Endothelial cell (in vitro differentiated cells): ENCODE data around the gene PNMA8C. TPM values are rescaled to one million over a fixed set of nuclear protein-coding genes. Genes with fewer than 3 reads are reported as not detected.

Experiments
- DNase-seq: peaks from one replicate; pipeline ENCODE4 v3.0.0; 2021; ENCODE audit warnings: low spot score
- H3K27ac Mint-ChIP-seq: one replicate; pipeline ENCODE4 v1.8.0; 2021; ENCODE audit warnings: mixed read lengths, inconsistent platforms; ENCODE audit not compliant: unreplicated experiment
- H3K27me3 Mint-ChIP-seq: one replicate; pipeline ENCODE4 v1.8.0; 2021; ENCODE audit warnings: mild to moderate bottlenecking, moderate library complexity, mixed read lengths, inconsistent platforms; ENCODE audit not compliant: unreplicated experiment
- H3K36me3 Mint-ChIP-seq: one replicate; pipeline ENCODE4 v1.8.0; 2021; ENCODE audit warnings: mild to moderate bottlenecking, low read depth, mixed read lengths, inconsistent platforms; ENCODE audit not compliant: unreplicated experiment
- H3K4me1 Mint-ChIP-seq: one replicate; pipeline ENCODE4 v1.8.0; 2021; ENCODE audit warnings: mild to moderate bottlenecking, mixed read lengths, inconsistent platforms; ENCODE audit not compliant: unreplicated experiment
- H3K4me3 Mint-ChIP-seq: one replicate; pipeline ENCODE4 v1.8.0; 2021; ENCODE audit warnings: mild to moderate bottlenecking, mixed read lengths, inconsistent platforms; ENCODE audit not compliant: unreplicated experiment
- H3K9me3 Mint-ChIP-seq: one replicate; pipeline ENCODE4 v1.8.0; 2021; ENCODE audit warnings: mixed read lengths, inconsistent platforms; ENCODE audit not compliant: unreplicated experiment
- total RNA-seq: library from RNA; stranded (reverse); fragmentation: NEBNext Ultra II Directional; extraction: Animal tissue kit (Norgen Biotek cat#: 25700); gene quantifications from one replicate; pipeline ENCODE4 v1.2.1, GENCODE V29; 2021; ENCODE audit not compliant: unreplicated experiment
- TF ChIP-seq, protein P1 (sequence below): fragments of 200-600 bp; sonication (generic); IDR thresholded peaks from one replicate; pipeline ENCODE4 v1.5.0; 2021; ENCODE audit warnings: antibody characterized with exemption; ENCODE audit not compliant: unreplicated experiment

Gene PNMA8C
- total RNA-seq, 1 donor from 2014 or later, result 0.41 TPM

- Mint-ChIP-seq H3K36me3 (peaks cover 3% of the 10 kb centered on the region), H3K9me3 (no peaks in the 10 kb centered on the region), H3K4me3 (peak within 1 kb of the TSS; percentile 93), H3K27ac (peak within 1 kb of the TSS; percentile 70), H3K27me3 (peaks cover 12% of the 10 kb centered on the region), H3K4me1 (peaks cover 29% of the 10 kb centered on the region)
- peak; percentile 77 for DNase-seq
- TF ChIP-seq, protein P1, sequence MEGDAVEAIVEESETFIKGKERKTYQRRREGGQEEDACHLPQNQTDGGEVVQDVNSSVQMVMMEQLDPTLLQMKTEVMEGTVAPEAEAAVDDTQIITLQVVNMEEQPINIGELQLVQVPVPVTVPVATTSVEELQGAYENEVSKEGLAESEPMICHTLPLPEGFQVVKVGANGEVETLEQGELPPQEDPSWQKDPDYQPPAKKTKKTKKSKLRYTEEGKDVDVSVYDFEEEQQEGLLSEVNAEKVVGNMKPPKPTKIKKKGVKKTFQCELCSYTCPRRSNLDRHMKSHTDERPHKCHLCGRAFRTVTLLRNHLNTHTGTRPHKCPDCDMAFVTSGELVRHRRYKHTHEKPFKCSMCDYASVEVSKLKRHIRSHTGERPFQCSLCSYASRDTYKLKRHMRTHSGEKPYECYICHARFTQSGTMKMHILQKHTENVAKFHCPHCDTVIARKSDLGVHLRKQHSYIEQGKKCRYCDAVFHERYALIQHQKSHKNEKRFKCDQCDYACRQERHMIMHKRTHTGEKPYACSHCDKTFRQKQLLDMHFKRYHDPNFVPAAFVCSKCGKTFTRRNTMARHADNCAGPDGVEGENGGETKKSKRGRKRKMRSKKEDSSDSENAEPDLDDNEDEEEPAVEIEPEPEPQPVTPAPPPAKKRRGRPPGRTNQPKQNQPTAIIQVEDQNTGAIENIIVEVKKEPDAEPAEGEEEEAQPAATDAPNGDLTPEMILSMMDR, result no peak
These were observed 15.3 kb downstream of the PNMA8C start, which contains the start of gene CCDC8 for GRCh38 chr19:46413262-46414031. Gene CCDC8, minus strand, starts transcription at chr19:46413564. Its CDS starts 754 bp downstream, at chr19:46412810.

GRCh38 chr19:46412650-46413261 is 16.0 kb downstream of the PNMA8C start:
- Mint-ChIP-seq H3K27me3 (peaks cover 15% of the 10 kb centered on the region), H3K4me3 (peak overlapping the region; percentile 93), H3K9me3 (no peaks in the 10 kb centered on the region), H3K27ac (peak overlapping the region; percentile 64), H3K4me1 (peaks cover 36% of the 10 kb centered on the region), H3K36me3 (peaks cover 5% of the 10 kb centered on the region)
- TF ChIP-seq, protein P1, result no peak
- DNase-seq, result no peak

DNA sequence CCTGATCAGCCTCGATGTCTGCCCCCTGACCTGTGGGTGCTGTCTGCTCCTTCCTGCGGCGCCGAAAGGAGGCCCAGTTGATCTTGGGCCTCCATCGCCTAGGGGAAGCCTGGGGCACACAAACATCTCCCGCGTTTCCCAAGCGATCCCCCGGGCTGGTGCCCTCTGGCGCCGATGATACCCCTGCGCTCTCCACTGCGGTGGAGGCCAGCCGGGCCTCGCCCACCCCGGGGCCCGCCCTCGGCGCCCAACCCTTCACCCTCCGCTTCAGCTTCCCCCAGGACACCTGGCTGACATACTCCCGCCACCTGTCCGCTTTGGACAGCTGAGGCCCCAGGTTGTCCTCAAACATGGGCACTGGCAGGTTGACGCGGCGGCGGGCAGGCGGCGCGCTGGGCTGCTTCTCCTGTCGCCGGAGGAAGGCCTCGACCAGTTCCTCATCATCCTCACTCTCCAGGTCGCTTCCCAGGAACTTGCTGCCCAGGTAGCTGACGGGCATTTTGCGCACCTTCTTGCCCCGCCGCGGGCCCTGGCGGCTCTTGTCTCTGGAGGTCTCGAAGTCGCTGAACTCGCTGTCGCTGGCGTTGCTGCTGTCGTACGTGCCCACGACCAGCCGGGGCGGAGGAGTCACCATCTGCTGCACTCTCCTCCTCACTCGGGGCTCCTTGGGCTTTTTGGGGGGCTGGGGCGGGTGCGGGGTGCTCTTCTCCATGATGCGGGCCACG is 16.6 kb downstream of the PNMA8C start:
- Mint-ChIP-seq H3K4me3 (peak overlapping the region; percentile 93), H3K27ac (no peak overlapping the region), H3K9me3 (no peaks in the 10 kb centered on the region), H3K4me1 (peaks cover 38% of the 10 kb centered on the region), H3K27me3 (peaks cover 17% of the 10 kb centered on the region), H3K36me3 (peaks cover 6% of the 10 kb centered on the region)
- TF ChIP-seq, protein P1, result no peak
- no peak for DNase-seq

DNA sequence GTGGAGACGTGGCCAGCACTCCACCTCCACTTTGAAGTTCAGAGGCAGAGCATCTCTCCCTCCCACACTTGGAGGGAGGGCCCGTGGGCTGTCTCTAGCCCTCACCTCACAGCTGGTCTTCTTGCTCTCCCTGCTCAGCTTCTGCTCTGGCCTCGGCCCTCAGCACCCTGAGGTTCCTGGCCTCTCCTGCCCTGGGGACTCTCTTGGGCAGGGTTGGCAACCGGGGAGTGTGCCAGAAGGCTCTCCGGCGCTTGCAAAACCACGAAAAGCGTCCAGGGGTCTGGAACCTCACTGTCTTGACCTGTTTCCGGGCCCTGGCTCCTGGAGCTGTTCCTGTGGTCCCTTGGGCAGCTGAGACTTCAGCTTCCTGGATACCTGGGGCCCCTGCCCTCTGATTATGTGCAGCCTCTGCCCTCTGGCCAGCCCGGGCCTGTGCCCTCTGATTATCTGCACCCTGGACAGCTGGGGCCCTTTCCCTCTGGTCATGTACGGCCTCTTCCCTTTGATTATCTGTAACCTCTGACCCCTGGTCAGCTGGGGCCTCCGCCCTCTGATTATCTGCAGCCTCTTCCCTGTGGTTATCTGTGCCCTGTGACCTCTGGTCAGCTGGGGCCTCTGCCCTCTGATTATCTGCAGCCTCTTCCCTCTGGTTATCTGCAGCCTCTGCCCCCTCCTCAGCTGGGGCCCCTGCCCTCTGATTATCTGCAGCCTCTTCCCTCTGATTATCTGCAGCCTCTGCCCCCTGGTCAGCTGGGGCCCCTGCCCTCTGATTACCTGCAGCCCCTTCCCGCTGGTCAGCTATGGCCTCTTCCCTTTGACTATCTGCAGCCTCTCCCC is 17.4 kb downstream of the PNMA8C start:
- peaks cover 6% of the 10 kb centered on the region for H3K36me3 Mint-ChIP-seq
- H3K9me3 Mint-ChIP-seq, result no peaks in the 10 kb centered on the region
- H3K27me3 Mint-ChIP-seq, result peaks cover 17% of the 10 kb centered on the region
- H3K4me1 Mint-ChIP-seq, result peaks cover 35% of the 10 kb centered on the region
- TF ChIP-seq, protein P1, result no peak
- H3K4me3 Mint-ChIP-seq, result no peak overlapping the region
- DNase-seq, result no peak
- no peak overlapping the region for H3K27ac Mint-ChIP-seq
